ENCODE measurements around the gene GFRA1.

DNA sequence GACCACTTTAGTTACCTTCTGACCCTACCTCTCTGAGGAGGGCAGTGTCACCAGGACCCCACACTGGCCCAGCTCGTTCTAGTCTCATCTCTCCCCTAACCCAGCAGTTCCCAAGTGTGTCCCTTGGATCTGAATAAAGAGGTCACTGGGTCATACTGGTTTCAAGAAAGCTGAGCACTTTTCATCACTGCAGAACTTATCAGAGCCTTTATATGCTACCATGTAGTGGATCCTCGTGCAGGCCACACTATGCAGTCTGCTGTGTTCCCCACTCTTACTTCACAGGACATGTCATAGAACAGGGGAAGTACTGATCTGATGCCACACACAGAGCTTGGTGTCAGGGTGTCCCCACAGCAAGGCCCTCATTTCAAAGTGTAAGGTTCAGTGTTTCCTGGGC lies 113.8 kb downstream of the GFRA1 start:
- TF ChIP-seq ZNF140 (tag by site-specific recombination; IDR thresholded peaks at IDR 0.05) = no peak
- no peak for TF ChIP-seq ZNF501 (tag by site-specific recombination; IDR thresholded peaks at IDR 0.05)
- no peak for TF ChIP-seq ZIC2 (tag by site-specific recombination; IDR thresholded peaks at IDR 0.05)
- TF ChIP-seq, protein P1, sequence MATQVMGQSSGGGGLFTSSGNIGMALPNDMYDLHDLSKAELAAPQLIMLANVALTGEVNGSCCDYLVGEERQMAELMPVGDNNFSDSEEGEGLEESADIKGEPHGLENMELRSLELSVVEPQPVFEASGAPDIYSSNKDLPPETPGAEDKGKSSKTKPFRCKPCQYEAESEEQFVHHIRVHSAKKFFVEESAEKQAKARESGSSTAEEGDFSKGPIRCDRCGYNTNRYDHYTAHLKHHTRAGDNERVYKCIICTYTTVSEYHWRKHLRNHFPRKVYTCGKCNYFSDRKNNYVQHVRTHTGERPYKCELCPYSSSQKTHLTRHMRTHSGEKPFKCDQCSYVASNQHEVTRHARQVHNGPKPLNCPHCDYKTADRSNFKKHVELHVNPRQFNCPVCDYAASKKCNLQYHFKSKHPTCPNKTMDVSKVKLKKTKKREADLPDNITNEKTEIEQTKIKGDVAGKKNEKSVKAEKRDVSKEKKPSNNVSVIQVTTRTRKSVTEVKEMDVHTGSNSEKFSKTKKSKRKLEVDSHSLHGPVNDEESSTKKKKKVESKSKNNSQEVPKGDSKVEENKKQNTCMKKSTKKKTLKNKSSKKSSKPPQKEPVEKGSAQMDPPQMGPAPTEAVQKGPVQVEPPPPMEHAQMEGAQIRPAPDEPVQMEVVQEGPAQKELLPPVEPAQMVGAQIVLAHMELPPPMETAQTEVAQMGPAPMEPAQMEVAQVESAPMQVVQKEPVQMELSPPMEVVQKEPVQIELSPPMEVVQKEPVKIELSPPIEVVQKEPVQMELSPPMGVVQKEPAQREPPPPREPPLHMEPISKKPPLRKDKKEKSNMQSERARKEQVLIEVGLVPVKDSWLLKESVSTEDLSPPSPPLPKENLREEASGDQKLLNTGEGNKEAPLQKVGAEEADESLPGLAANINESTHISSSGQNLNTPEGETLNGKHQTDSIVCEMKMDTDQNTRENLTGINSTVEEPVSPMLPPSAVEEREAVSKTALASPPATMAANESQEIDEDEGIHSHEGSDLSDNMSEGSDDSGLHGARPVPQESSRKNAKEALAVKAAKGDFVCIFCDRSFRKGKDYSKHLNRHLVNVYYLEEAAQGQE (tag by site-specific recombination; IDR thresholded peaks at IDR 0.05) = no peak
- TF ChIP-seq, protein P2, sequence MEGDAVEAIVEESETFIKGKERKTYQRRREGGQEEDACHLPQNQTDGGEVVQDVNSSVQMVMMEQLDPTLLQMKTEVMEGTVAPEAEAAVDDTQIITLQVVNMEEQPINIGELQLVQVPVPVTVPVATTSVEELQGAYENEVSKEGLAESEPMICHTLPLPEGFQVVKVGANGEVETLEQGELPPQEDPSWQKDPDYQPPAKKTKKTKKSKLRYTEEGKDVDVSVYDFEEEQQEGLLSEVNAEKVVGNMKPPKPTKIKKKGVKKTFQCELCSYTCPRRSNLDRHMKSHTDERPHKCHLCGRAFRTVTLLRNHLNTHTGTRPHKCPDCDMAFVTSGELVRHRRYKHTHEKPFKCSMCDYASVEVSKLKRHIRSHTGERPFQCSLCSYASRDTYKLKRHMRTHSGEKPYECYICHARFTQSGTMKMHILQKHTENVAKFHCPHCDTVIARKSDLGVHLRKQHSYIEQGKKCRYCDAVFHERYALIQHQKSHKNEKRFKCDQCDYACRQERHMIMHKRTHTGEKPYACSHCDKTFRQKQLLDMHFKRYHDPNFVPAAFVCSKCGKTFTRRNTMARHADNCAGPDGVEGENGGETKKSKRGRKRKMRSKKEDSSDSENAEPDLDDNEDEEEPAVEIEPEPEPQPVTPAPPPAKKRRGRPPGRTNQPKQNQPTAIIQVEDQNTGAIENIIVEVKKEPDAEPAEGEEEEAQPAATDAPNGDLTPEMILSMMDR (tag by site-specific recombination; IDR thresholded peaks at IDR 0.05) = no peak

All from HEK293 (cell line).